HG03108 (cell line): Measurements from ENCODE around the gene GAK.
"Not testable (repeated sequence)": the region's sequence is repeated elsewhere in the genome, so short reads cannot be mapped to it uniquely, and the experiment has no call there.

ENCODE experiments used
- ATAC-seq: cut with Tn5 transposase; IDR thresholded peaks from one replicate; pipeline ENCODE4 v1.9.1; 2021; ENCODE audit warnings: moderate library complexity; ENCODE audit not compliant: unreplicated experiment

The GAK gene

GRCh38 chr4:953574-953915 is 21.4 kb upstream of the GAK start:
- ATAC-seq, result no peak

DNA sequence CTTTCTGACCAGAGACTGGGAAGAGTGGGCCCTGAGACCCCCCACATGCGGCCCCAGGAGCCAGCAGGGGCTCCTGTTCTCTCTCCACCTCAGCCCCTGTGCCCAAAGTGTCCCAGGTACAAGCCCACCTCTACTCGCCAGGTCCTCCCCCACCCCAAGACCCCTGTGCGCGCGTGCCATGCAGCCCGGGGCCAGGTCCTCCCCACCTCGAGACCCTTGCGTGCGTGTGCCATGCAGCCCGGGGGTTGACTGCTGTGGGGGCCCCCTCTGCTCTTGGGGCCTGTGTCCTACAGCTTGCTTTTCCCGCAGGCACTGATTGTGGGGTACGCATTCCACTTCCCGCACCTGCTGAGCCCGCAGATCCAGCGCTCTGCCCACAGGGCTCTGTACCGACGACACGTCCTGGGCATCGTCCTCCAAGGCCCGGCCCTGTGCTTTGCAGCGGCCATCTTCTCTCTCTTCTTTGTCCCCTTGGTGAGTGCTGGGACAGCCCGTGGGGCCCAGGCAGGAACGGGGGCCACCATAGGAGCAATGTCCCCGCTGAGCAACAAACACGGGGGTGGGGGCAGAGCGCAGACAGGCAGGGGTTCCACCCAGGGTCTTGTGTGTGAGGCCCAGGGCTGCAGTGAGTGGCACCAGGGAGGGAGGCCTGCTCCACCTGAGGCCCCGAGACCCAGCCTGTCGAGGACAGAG is 20.9 kb upstream of the GAK start:
- ATAC-seq, result no peak

DNA sequence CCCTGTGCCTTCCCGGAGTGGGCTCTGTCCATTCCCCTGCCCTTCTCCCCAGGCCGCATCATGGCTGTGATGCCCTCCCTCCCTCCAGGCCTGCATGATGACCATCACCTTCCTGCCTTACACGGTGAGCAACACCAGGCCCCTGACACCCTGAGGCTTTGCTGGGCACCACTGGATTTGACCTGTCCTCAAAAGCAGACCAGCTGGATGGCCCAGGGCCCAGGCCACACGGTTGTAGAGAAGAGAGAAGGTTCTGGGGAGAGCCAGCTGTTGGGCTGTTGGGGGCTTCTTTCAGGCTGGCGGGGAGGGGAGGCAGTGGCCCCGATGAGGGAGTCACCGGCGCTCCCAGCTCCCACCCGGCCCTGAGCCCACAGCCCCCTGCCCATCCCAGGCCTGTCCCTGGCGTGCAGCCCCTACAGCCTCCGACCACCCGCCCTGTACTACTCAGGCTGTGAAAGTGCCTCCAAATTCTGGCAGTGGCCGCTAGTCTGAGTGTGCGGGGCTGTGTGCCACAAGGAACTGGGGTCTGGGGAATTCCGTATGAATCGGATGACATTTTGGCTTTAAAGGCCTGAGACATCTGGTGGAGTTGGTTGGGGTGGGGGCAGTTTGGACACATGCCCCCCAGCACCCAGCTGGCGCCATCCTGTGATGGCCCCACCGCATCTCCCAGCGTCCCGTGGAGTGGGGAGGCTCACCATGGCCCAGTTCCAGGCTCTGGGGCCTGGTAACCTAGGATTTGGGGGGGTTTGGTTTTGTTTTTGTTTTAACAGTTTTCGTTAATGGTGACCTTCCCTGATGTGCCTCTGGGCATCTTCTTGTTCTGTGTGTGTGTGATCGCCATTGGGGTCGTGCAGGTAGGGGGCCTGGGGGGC is 19.7 kb upstream of the GAK start:
- ATAC-seq, result no peak

GRCh38 chr4:951186-951585 is 19.1 kb upstream of the GAK start:
- no peak for ATAC-seq

GRCh38 chr4:950136-951020 is 18.3 kb upstream of the GAK start:
- no peak for ATAC-seq

DNA sequence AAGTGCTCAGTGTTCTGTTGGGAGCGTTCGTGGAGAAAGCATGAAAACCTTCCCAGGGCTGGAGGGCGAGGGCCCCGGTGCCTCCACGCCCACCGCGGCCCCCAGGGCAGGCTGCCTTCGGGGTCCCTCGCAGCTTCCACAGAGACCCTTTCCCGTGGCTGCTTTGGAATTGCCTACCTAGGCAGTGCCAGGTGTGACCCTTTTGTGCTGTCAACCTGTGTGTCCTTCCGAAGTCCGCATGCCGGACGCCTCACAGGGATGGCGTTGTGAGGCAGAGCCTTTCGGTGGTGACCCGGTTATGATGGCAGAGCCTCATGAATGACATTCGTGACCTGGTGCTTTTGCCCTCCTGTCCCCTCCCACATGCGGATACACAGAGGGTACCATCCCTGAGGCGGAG is 17.5 kb upstream of the GAK start:
- no peak for ATAC-seq

DNA sequence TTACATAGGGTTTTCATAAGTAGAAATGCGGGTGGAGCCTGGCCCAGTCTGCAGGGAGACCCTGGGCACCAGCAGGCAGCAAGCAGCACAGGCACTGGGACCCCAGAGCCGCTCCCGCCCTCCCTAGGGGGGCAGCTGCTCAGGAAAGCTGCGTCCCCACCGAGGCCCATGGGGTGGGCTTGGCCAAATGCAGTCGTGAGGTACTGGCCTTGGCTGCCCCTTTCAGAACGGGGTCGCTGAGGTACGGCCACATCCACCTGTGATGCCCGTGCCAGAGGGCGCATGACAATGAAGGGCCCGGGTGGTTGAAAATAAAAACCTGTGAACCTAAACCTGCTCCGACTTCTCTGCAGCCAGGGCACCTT is 16.8 kb upstream of the GAK start:
- ATAC-seq, result no peak

DNA sequence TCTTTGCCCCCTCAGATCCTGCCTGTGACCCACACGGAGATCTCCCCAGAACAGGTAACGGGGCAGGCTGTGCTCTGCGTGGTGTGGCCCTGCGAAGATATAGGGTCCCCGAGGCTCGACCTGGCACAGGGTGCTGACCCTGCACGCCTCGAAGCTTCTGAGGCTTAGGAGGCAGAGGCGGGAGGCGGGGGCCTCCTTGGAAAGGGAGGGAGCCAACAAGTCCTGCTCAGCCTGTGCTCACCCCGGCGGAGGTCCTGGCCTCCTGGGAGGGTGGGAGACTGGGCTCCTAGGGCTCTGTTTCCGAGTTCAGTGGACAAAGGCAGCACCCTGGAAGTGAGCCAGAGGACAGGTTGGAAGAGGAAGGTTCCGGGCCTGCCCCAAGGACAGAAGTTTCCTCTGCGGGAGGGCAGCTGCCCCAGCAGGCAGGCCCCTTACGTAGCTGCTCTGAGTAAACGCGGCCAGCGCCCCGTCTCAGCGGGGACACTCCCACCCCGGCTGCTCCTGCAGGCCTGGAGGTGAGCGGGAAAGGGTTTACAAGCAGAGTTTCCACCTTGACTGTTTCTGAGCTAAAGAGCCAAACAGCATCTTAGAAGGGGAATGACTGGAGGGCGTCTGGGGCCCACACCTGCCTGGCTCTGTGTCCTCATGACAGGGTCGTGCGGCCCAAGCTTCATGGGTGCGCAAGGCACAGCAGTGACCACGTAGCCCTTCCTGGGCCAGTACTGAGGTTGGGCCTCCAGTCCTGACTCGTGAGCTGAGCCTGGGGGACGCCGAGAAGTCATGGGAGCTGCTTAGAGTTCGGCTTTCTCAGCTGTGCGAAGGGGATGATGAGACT is 16.2 kb upstream of the GAK start:
- ATAC-seq, result no peak

GRCh38 chr4:947491-947971 is 15.4 kb upstream of the GAK start:
- ATAC-seq, result no peak

DNA sequence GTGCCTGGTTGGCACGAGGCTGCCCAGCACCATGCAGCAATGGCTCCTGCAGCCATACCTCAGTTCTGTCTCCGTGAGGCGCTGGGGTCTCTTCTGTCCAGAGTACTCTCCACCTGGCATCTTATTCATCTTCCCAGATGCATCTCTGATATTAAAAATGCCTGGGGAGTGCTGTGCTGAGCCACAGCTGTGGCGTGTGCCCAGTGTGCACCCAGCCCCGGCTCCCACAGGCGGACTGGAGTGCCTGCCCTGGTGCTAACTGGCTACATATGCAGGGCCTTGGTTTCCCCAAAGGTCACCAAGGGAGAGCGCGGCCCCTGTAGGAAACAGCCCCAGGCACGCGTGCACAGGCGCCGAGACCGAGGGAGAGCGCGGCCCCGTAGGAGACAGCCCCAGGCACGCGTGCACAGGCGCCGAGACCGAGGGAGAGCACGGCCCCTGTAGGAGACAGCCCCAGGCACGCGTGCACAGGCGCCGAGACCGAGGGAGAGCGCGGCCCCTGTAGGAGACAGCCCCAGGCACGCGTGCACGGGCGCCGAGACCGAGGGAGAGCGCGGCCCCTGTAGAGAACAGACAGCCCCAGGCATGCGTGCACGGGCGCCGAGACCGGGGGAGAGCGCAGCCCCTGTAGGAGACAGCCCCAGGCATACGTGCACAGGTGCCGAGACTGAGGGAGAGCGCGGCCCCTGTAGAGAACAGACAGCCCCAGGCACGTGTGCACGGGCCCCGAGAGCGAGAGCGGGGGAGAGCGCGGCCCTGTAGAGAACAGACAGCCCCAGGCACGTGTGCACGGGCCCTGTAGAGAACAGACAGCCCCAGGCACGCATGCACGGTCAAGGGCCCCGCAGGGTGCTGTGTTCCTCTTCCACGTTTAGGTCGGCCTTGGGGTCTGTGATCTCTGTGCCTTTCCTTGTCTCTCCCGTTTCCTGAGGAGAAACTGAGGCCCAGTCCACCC is 14.7 kb upstream of the GAK start:
- ATAC-seq, result no peak

DNA sequence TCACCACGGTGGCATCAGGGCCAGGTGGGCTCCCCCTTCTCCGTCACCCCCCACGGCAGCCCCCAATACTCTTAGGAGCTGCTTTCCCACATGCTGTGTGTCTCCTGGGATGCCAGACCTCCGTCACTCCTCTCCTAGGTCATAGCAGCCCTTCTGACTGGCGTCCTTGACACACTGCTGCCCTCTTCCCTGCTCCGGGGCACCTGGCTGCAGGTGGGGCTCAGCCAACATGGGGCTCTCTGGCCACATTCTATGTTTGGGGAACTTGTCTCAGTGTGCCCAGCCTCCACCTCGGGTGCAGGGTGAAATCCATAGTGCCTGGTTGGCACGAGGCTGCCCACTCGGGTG is 14.0 kb upstream of the GAK start:
- ATAC-seq, result no peak

DNA sequence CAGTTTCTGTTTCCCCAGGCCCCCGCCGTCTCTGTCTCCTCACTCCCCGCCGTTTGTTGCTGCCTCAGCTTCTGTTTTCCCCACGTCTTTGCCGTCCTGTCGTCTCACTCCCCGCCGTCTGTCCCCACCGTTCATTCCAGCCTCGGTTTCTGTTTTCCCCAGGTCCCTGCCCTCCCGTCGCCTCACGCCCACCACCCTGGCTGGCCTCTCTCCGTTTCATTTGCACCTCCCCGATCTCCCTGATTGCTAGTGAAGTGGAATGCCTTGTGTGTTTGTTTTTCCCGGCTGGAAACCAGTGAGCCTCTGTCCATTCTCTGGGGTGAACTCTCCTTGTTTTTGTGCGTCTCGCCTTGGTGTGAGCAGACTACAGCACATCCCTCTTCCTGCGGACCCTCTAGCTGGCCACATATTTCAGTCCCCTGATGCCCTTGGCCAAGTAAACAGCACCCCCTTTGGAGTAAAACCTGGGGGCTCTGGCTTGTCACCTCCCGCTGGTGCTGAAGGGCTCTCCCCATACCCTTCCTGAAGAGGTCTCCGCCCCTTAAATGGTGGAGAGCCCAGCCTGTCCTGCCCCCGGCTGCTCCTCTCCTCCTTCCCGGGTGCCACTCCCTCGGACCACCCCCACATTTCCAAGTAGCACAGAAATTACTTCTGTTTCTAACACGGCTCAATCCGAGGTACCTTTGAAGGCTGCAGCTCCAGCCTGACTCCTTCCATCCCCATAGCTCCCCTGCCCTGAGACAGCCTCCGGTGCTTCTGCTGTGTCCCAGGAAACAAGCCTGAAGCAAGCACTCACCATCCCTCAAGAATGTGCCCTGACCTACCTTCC is 13.4 kb upstream of the GAK start:
- no peak for ATAC-seq

- ATAC-seq, result not testable (repeated sequence)
Observed at GRCh38 chr4:939508-939907, 7.4 kb upstream of the GAK start.

DNA sequence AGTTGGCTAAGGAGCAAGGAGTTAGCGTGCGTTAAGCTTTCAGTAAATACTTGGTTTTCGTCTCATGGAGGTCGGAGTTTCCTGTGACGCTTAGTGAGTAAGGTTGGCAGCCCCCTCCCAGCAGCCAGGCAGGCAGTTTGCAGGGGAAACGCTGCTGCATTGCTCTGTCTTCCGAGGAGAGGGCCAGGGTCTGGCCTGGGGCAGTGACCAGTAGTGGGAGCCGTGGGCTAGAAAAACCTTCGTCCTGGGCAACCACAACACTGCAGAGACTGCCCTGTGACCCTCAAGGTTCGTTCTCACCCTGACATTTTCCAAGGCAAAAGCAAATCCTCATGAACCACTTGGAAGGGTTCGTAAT is 576 bp upstream of the GAK start:
- ATAC-seq, result no peak

DNA sequence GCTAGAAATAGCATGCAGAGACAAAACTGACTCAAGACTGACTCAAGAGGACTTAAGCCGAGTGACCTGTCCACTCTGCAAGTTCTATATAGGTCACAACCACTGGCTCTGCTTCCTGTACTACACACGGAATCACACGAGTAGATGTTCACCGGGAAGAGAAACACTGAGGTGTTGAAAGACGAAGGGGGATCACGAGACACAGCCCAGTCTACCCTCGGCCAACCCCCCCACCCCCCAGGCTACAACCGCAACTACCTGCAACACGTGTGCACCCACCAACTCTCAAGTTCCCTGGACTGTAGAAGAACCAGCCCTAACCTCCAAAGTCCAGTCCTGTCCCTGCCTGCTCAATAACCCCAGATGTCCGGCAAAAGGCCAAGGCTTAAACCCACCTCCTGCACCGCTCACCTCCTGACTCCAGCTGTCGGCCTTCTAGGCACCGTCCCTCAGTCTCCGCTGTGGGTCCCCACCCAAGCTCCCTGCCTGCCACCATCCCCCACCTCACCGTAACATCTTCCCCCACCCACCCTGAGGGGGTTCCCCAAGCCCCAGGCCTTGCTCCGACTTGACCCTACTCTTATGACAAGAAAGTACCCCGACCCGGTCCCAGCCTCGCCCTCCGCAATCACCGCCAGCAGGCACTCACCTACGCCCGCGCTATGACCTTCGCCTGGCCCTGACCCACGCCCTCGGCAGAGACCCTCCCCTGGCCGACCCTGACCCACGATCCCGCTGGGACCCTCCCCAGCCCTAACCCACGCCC is 739 bp downstream of the GAK start:
- ATAC-seq, result peak; percentile 1

GRCh38 chr4:930827-931193 is 1.3 kb downstream of the GAK start:
- ATAC-seq, result no peak

DNA sequence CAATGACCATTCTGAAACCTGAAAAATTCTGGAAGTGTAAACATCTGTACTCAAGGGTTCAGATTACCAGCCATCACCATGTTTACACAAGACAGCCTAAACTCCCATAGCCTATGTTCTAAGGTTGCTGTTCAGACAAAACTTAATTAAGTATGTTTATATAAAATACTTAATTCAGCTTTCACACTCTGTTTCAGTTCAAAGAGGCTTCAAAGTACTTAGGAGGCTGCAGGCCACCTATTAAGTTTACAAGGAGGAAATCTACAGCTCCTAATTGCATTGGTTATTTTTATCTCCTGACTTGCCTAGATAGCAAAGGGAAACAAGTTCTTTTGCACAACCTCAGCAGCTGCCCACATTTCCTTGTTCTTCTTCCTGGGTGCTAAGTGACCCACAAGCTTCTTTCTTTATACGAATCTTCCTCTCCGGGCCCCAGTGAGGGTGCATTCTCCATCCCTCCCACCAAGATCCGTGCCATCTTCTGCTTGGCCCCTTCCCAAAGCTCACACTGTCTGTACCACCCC is 2.0 kb downstream of the GAK start:
- ATAC-seq, result no peak
